ENCODE results near the gene TNRC18. TPM values are rescaled to one million over a fixed set of nuclear protein-coding genes. Genes with fewer than 3 reads are reported as not detected.
"Not testable (repeated sequence)": the region's sequence is repeated elsewhere in the genome, so short reads cannot be mapped to it uniquely, and the experiment has no call there.

The TNRC18 gene
- polyA plus RNA-seq, 1 donor from 2014 or later = 23.6 TPM

- Histone ChIP-seq H3K4me3 (ENCODE audit: low read length) (no peak overlapping the region), H3K36me3 (ENCODE audit: insufficient read depth, low read length) (no peaks in the 10 kb centered on the region), H3K27ac (ENCODE audit: low read length) (no peak overlapping the region), H4K20me1 (ENCODE audit: insufficient read depth) (no peaks in the 10 kb centered on the region), H3K4me2 (ENCODE audit: low read length) (no peak overlapping the region), H3F3A (ENCODE audit: insufficient read depth, low read length, poor library complexity, severe bottlenecking) (no peaks in the 10 kb centered on the region), H3K9me2 (ENCODE audit: insufficient read depth, low read length) (no peaks in the 10 kb centered on the region), H3K79me2 (replicated peaks; ENCODE audit: insufficient read depth, low read length) (no peaks in the 10 kb centered on the region), H2AFZ (ENCODE audit: low read depth, low read length) (no peak overlapping the region), H3K9ac (ENCODE audit: low read length) (no peak overlapping the region), H3K27me3 (ENCODE audit: insufficient read depth, low read depth, low read length) (no peaks in the 10 kb centered on the region), H3K9me3 (ENCODE audit: low read length) (no peaks in the 10 kb centered on the region)
- TF ChIP-seq CTCF (IDR thresholded peaks at IDR 0.05; ENCODE audit: poor library complexity, severe bottlenecking) (no peak), MXI1 (conservative IDR thresholded peaks at IDR 0.05; ENCODE audit: poor library complexity, severe bottlenecking) (no peak), REST (IDR thresholded peaks at IDR 0.05; ENCODE audit: borderline replicate concordance) (no peak), POLR2AphosphoS5 (IDR thresholded peaks at IDR 0.05) (no peak), EP300 (conservative IDR thresholded peaks at IDR 0.05; ENCODE audit: poor library complexity, severe bottlenecking) (no peak), SMC3 (conservative IDR thresholded peaks at IDR 0.05; ENCODE audit: poor library complexity) (no peak), TAF1 (IDR thresholded peaks at IDR 0.05; ENCODE audit: low read depth) (no peak), RAD21 (conservative IDR thresholded peaks at IDR 0.05) (no peak)
Observed at GRCh38 chr7:5309146-5309545, 114.5 kb downstream of the TNRC18 start.

- H3K79me2 ChIP-seq (replicated peaks; ENCODE audit: insufficient read depth, low read length); H3K36me3 ChIP-seq (ENCODE audit: insufficient read depth, low read length); H3K4me2 ChIP-seq (ENCODE audit: low read length): not testable (repeated sequence)
Observed at GRCh38 chr7:5307221-5308142, 116.2 kb downstream of the TNRC18 start.

GRCh38 chr7:5305050-5305449, 118.6 kb downstream of the TNRC18 start:
- not testable (repeated sequence) for H3F3A ChIP-seq (ENCODE audit: insufficient read depth, low read length, poor library complexity, severe bottlenecking); H3K36me3 ChIP-seq (ENCODE audit: insufficient read depth, low read length); H3K27me3 ChIP-seq (ENCODE audit: insufficient read depth, low read depth, low read length); H4K20me1 ChIP-seq (ENCODE audit: insufficient read depth); H3K4me3 ChIP-seq (ENCODE audit: low read length); H3K27ac ChIP-seq (ENCODE audit: low read length); H3K9me3 ChIP-seq (ENCODE audit: low read length); H3K9ac ChIP-seq (ENCODE audit: low read length); H3K9me2 ChIP-seq (ENCODE audit: insufficient read depth, low read length); H3K79me2 ChIP-seq (replicated peaks; ENCODE audit: insufficient read depth, low read length); H2AFZ ChIP-seq (ENCODE audit: low read depth, low read length); H3K4me2 ChIP-seq (ENCODE audit: low read length)

More at GRCh38 chr7:5307221-5308142, 116.2 kb downstream of the TNRC18 start:
- H3K9me2 ChIP-seq (ENCODE audit: insufficient read depth, low read length); H2AFZ ChIP-seq (ENCODE audit: low read depth, low read length); H3F3A ChIP-seq (ENCODE audit: insufficient read depth, low read length, poor library complexity, severe bottlenecking); H3K9me3 ChIP-seq (ENCODE audit: low read length); H3K27me3 ChIP-seq (ENCODE audit: insufficient read depth, low read depth, low read length); H3K4me3 ChIP-seq (ENCODE audit: low read length); H3K9ac ChIP-seq (ENCODE audit: low read length); H3K27ac ChIP-seq (ENCODE audit: low read length); H4K20me1 ChIP-seq (ENCODE audit: insufficient read depth): not testable (repeated sequence)
